SU-DHL-6 (cell line): Measurements from ENCODE around the gene AGRP.

ENCODE experiments used
- EZH2phosphoT487 ChIP-seq: fragments of 200-600 bp; sonication (generic), shearing (Covaris generic); conservative IDR thresholded peaks from 2 replicates; pipeline ENCODE4 v1.6.1; 2018; ENCODE audit warnings: mild to moderate bottlenecking, antibody characterized with exemption, low read length, moderate library complexity, mixed read lengths
- TF ChIP-seq, protein P1 (sequence below): fragments of 200-600 bp; sonication (generic); IDR thresholded peaks from one replicate; pipeline ENCODE4 v1.5.1; 2017; ENCODE audit warnings: antibody characterized with exemption, mild to moderate bottlenecking, low read length, moderate library complexity; ENCODE audit not compliant: insufficient read depth, poor library complexity, severe bottlenecking

DNA sequence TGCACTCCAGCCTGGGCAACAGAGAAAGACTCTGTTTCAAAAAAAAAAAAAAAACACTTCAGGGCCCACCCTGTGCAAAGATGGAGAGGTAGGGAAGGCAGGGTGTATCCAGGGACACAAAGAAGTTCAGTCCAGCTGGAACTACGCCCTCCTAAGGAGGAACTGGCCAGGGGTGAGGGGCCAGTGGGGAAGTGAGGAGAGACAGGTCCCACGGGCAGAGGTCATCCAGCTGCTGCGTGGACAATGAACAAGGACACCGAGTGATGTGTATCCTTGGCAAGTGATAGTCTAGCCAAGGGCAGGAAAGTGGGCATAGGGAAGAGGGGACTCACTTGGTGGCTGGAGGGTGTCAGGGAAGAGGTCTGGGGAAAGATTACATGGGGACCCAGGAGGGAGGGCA is 35.9 kb upstream of the AGRP start:
- TF ChIP-seq, protein P1, sequence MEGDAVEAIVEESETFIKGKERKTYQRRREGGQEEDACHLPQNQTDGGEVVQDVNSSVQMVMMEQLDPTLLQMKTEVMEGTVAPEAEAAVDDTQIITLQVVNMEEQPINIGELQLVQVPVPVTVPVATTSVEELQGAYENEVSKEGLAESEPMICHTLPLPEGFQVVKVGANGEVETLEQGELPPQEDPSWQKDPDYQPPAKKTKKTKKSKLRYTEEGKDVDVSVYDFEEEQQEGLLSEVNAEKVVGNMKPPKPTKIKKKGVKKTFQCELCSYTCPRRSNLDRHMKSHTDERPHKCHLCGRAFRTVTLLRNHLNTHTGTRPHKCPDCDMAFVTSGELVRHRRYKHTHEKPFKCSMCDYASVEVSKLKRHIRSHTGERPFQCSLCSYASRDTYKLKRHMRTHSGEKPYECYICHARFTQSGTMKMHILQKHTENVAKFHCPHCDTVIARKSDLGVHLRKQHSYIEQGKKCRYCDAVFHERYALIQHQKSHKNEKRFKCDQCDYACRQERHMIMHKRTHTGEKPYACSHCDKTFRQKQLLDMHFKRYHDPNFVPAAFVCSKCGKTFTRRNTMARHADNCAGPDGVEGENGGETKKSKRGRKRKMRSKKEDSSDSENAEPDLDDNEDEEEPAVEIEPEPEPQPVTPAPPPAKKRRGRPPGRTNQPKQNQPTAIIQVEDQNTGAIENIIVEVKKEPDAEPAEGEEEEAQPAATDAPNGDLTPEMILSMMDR, result no peak
- TF ChIP-seq EZH2phosphoT487, result no peak
